ENCODE measurements around the gene GTPBP1. TPM values are rescaled to one million over a fixed set of nuclear protein-coding genes. Genes with fewer than 3 reads are reported as not detected.
A peak's percentile ranks its signal among the peaks of the same experiment; 100 is the strongest.

The GTPBP1 gene
- total and polyA plus RNA-seq, 9 donors = 22.5 to 45.3 (median 34.6) TPM

GRCh38 chr22:38685761-38686160 lies 20.0 kb upstream of the GTPBP1 start:
- no peak for DNase-seq
- peaks cover 12% of the 10 kb centered on the region for H3K4me1 ChIP-seq (ENCODE audit: control insufficient read depth, insufficient read depth, low read length)
- H3K27me3 ChIP-seq (ENCODE audit: control insufficient read depth, insufficient read depth, low read length) = no peaks in the 10 kb centered on the region
- no peak overlapping the region for H3K4me3 ChIP-seq (ENCODE audit: low read length)
- WGBS (ENCODE audit: insufficient coverage) = no CpG with 5 or more reads among the region's 1 CpG
- no peak overlapping the region for H3K27ac ChIP-seq (ENCODE audit: low read length)
- H3K9me3 ChIP-seq (replicated peaks; ENCODE audit: control insufficient read depth, low read depth, low read length) = no peaks in the 10 kb centered on the region
- peaks cover 65% of the 10 kb centered on the region for H3K36me3 ChIP-seq (ENCODE audit: control insufficient read depth, insufficient read depth, low read length)

- no peaks in the 10 kb centered on the region for H3K9me3 ChIP-seq (replicated peaks; ENCODE audit: control insufficient read depth, low read depth, low read length)
- DNase-seq = no peak
- no peaks in the 10 kb centered on the region for H3K27me3 ChIP-seq (ENCODE audit: control insufficient read depth, insufficient read depth, low read length)
- no peak overlapping the region for H3K4me3 ChIP-seq (ENCODE audit: low read length)
- H3K36me3 ChIP-seq (ENCODE audit: control insufficient read depth, insufficient read depth, low read length) = peaks cover 73% of the 10 kb centered on the region
- no CpG with 5 or more reads among the region's 1 CpG for WGBS (ENCODE audit: insufficient coverage)
- H3K27ac ChIP-seq (ENCODE audit: low read length) = no peak overlapping the region
- no peaks in the 10 kb centered on the region for H3K4me1 ChIP-seq (ENCODE audit: control insufficient read depth, insufficient read depth, low read length)
These were observed 16.1 kb upstream of the GTPBP1 start for GRCh38 chr22:38689651-38690050.

- Histone ChIP-seq H3K36me3 (ENCODE audit: control insufficient read depth, insufficient read depth, low read length) (peaks cover 68% of the 10 kb centered on the region), H3K4me1 (ENCODE audit: control insufficient read depth, insufficient read depth, low read length) (peaks cover 18% of the 10 kb centered on the region), H3K27ac (ENCODE audit: low read length) (no peak overlapping the region), H3K4me3 (ENCODE audit: low read length) (no peak overlapping the region), H3K9me3 (replicated peaks; ENCODE audit: control insufficient read depth, low read depth, low read length) (no peaks in the 10 kb centered on the region), H3K27me3 (ENCODE audit: control insufficient read depth, insufficient read depth, low read length) (no peaks in the 10 kb centered on the region)
- WGBS (ENCODE audit: insufficient coverage) = 80% methylated on average over 1 of the region's 2 CpGs
- DNase-seq = no peak
These were observed 11.7 kb upstream of the GTPBP1 start for GRCh38 chr22:38694049-38694448.

- H3K27me3 ChIP-seq (ENCODE audit: control insufficient read depth, insufficient read depth, low read length) = no peaks in the 10 kb centered on the region
- H3K4me3 ChIP-seq (ENCODE audit: low read length) = no peak overlapping the region
- no peaks in the 10 kb centered on the region for H3K9me3 ChIP-seq (replicated peaks; ENCODE audit: control insufficient read depth, low read depth, low read length)
- peaks cover 27% of the 10 kb centered on the region for H3K4me1 ChIP-seq (ENCODE audit: control insufficient read depth, insufficient read depth, low read length)
- peaks cover 64% of the 10 kb centered on the region for H3K36me3 ChIP-seq (ENCODE audit: control insufficient read depth, insufficient read depth, low read length)
- no peak for DNase-seq
- no peak overlapping the region for H3K27ac ChIP-seq (ENCODE audit: low read length)
- 100% methylated on average over 1 of the region's 3 CpGs for WGBS (ENCODE audit: insufficient coverage)
These were observed 10.8 kb upstream of the GTPBP1 start for GRCh38 chr22:38694940-38695339.

GRCh38 chr22:38696606-38697424 lies 8.9 kb upstream of the GTPBP1 start:
- peaks cover 49% of the 10 kb centered on the region for H3K36me3 ChIP-seq (ENCODE audit: control insufficient read depth, insufficient read depth, low read length)
- no peak for DNase-seq
- no peak overlapping the region for H3K4me3 ChIP-seq (ENCODE audit: low read length)
- H3K9me3 ChIP-seq (replicated peaks; ENCODE audit: control insufficient read depth, low read depth, low read length) = no peaks in the 10 kb centered on the region
- peak overlapping the region; percentile 69 for H3K27ac ChIP-seq (ENCODE audit: low read length)
- WGBS (ENCODE audit: insufficient coverage) = 67% methylated on average over 3 of the region's 3 CpGs
- H3K4me1 ChIP-seq (ENCODE audit: control insufficient read depth, insufficient read depth, low read length) = peaks cover 32% of the 10 kb centered on the region
- no peaks in the 10 kb centered on the region for H3K27me3 ChIP-seq (ENCODE audit: control insufficient read depth, insufficient read depth, low read length)

- peaks cover 32% of the 10 kb centered on the region for H3K4me1 ChIP-seq (ENCODE audit: control insufficient read depth, insufficient read depth, low read length)
- H3K9me3 ChIP-seq (replicated peaks; ENCODE audit: control insufficient read depth, low read depth, low read length) = no peaks in the 10 kb centered on the region
- H3K27me3 ChIP-seq (ENCODE audit: control insufficient read depth, insufficient read depth, low read length) = no peaks in the 10 kb centered on the region
- peak overlapping the region; percentile 69 for H3K27ac ChIP-seq (ENCODE audit: low read length)
- no peak overlapping the region for H3K4me3 ChIP-seq (ENCODE audit: low read length)
- WGBS (ENCODE audit: insufficient coverage) = 78% methylated on average over 6 of the region's 8 CpGs
- peaks cover 45% of the 10 kb centered on the region for H3K36me3 ChIP-seq (ENCODE audit: control insufficient read depth, insufficient read depth, low read length)
- DNase-seq = no peak
These were observed 8.2 kb upstream of the GTPBP1 start for GRCh38 chr22:38697425-38698089.

GRCh38 chr22:38698407-38699094 lies 7.2 kb upstream of the GTPBP1 start:
- Histone ChIP-seq H3K4me3 (ENCODE audit: low read length) (no peak overlapping the region), H3K27ac (ENCODE audit: low read length) (no peak overlapping the region)
- WGBS (ENCODE audit: insufficient coverage) = 88% methylated on average over 9 of the region's 13 CpGs

GRCh38 chr22:38699143-38699542 lies 6.6 kb upstream of the GTPBP1 start:
- H3K27ac ChIP-seq (ENCODE audit: low read length) = no peak overlapping the region
- no peaks in the 10 kb centered on the region for H3K27me3 ChIP-seq (ENCODE audit: control insufficient read depth, insufficient read depth, low read length)
- H3K4me1 ChIP-seq (ENCODE audit: control insufficient read depth, insufficient read depth, low read length) = peaks cover 32% of the 10 kb centered on the region
- H3K4me3 ChIP-seq (ENCODE audit: low read length) = peak overlapping the region; percentile 79
- WGBS (ENCODE audit: insufficient coverage) = no CpG with 5 or more reads among the region's 5 CpGs
- no peak for DNase-seq
- H3K9me3 ChIP-seq (replicated peaks; ENCODE audit: control insufficient read depth, low read depth, low read length) = no peaks in the 10 kb centered on the region
- H3K36me3 ChIP-seq (ENCODE audit: control insufficient read depth, insufficient read depth, low read length) = peaks cover 38% of the 10 kb centered on the region

More at GRCh38 chr22:38698407-38699094, 7.2 kb upstream of the GTPBP1 start:
- Histone ChIP-seq H3K4me1 (ENCODE audit: control insufficient read depth, insufficient read depth, low read length) (peaks cover 32% of the 10 kb centered on the region), H3K9me3 (replicated peaks; ENCODE audit: control insufficient read depth, low read depth, low read length) (no peaks in the 10 kb centered on the region), H3K27me3 (ENCODE audit: control insufficient read depth, insufficient read depth, low read length) (no peaks in the 10 kb centered on the region), H3K36me3 (ENCODE audit: control insufficient read depth, insufficient read depth, low read length) (peaks cover 43% of the 10 kb centered on the region)
- DNase-seq = no peak

- H3K27me3 ChIP-seq (ENCODE audit: control insufficient read depth, insufficient read depth, low read length) = no peaks in the 10 kb centered on the region
- peak; percentile 49 for DNase-seq
- peak overlapping the region; percentile 88 for H3K27ac ChIP-seq (ENCODE audit: low read length)
- peaks cover 35% of the 10 kb centered on the region for H3K4me1 ChIP-seq (ENCODE audit: control insufficient read depth, insufficient read depth, low read length)
- H3K36me3 ChIP-seq (ENCODE audit: control insufficient read depth, insufficient read depth, low read length) = peaks cover 33% of the 10 kb centered on the region
- H3K9me3 ChIP-seq (replicated peaks; ENCODE audit: control insufficient read depth, low read depth, low read length) = no peaks in the 10 kb centered on the region
- peak overlapping the region; percentile 79 for H3K4me3 ChIP-seq (ENCODE audit: low read length)
- WGBS (ENCODE audit: insufficient coverage) = no CpG with 5 or more reads among the region's 6 CpGs
These were observed 6.0 kb upstream of the GTPBP1 start for GRCh38 chr22:38699784-38700183.

- Histone ChIP-seq H3K27ac (ENCODE audit: low read length) (peak overlapping the region; percentile 88), H3K36me3 (ENCODE audit: control insufficient read depth, insufficient read depth, low read length) (peaks cover 31% of the 10 kb centered on the region), H3K27me3 (ENCODE audit: control insufficient read depth, insufficient read depth, low read length) (no peaks in the 10 kb centered on the region), H3K9me3 (replicated peaks; ENCODE audit: control insufficient read depth, low read depth, low read length) (no peaks in the 10 kb centered on the region), H3K4me1 (ENCODE audit: control insufficient read depth, insufficient read depth, low read length) (peaks cover 39% of the 10 kb centered on the region), H3K4me3 (ENCODE audit: low read length) (peak overlapping the region; percentile 79)
- under 1% methylated on average over 50 of the region's 57 CpGs for WGBS (ENCODE audit: insufficient coverage)
- peak; percentile 86 for DNase-seq
These were observed 5.4 kb upstream of the GTPBP1 start for GRCh38 chr22:38700270-38700788.
